Activated CD4-positive, alpha-beta T cell treated with anti-CD3 and anti-CD28 coated beads, Interleukin-2, amount 50 U/mL, for 24 hours (primary cell): ENCODE data around the gene PRSS1.

Source experiments
- DNase-seq, 2 donors: peaks; one replicate each; pipeline ENCODE4 v3.0.0-alpha.2; 2020; ENCODE audit warnings: low read depth in 1 of 2, low spot score in 1 of 2

PRSS1 gene

DNA sequence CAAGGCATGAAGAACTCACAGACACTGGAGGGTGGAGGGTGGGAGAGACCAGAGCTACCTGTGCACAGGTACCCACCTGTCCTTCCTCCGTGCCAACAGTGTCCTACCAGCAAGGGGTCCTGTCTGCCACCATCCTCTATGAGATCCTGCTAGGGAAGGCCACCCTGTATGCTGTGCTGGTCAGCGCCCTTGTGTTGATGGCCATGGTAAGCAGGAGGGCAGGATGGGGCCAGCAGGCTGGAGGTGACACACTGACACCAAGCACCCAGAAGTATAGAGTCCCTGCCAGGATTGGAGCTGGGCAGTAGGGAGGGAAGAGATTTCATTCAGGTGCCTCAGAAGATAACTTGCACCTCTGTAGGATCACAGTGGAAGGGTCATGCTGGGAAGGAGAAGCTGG is 43.3 kb downstream of the PRSS1 start:
- no peak for DNase-seq

DNA sequence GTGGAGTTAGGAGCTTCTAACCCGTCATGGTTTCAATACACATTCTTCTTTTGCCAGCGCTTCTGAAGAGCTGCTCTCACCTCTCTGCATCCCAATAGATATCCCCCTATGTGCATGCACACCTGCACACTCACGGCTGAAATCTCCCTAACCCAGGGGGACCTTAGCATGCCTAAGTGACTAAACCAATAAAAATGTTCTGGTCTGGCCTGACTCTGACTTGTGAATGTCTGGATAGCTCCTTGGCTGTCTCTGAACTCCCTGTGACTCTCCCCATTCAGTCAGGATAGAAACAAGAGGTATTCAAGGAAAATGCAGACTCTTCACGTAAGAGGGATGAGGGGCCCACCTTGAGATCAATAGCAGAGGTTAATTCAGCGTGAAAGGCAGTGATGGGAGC is 43.9 kb downstream of the PRSS1 start:
- DNase-seq: no peak

DNA sequence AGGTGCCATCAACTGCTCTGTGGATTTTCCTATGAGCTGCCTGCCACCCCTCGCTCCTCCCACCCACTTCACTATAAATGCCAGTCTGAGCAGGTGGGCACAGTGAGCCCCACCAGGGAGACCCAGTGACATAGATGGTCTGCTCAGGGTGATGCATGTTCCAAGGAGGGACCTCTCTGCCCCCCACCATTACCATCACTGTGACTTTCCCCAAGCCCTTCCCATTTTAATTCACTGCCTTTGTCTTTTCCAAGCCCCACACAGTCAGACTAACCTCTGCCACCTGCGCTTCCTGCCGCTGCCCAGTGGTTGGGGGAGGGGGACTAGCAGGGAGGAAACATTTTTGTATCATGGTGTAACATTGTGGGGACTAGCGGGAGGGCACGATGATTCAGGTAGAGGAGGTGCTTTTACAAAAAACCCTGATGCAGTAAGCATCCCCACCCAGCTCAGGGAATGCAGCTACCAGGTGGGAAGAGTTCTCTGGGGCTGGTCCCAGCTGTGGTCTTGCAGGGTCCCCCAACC is 46.1 kb downstream of the PRSS1 start:
- DNase-seq: no peak

DNA sequence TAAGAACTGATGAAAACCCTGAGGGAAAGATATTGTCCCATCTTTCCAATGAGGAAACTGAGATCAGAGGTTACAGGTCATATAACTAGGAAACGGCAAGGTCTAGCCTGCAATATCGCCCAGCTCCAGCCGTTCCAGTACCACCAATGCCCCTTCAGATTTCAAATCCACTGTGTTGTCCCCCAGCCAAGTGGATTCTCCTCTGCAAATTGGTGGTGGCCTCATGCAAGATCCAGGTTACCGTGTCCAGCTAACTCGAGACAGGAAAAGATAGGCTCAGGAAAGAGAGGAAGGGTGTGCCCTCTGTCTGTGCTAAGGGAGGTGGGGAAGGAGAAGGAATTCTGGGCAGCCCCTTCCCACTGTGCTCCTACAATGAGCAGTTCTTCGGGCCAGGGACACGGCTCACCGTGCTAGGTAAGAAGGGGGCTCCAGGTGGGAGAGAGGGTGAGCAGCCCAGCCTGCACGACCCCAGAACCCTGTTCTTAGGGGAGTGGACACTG is 46.8 kb downstream of the PRSS1 start:
- DNase-seq: no peak

DNA sequence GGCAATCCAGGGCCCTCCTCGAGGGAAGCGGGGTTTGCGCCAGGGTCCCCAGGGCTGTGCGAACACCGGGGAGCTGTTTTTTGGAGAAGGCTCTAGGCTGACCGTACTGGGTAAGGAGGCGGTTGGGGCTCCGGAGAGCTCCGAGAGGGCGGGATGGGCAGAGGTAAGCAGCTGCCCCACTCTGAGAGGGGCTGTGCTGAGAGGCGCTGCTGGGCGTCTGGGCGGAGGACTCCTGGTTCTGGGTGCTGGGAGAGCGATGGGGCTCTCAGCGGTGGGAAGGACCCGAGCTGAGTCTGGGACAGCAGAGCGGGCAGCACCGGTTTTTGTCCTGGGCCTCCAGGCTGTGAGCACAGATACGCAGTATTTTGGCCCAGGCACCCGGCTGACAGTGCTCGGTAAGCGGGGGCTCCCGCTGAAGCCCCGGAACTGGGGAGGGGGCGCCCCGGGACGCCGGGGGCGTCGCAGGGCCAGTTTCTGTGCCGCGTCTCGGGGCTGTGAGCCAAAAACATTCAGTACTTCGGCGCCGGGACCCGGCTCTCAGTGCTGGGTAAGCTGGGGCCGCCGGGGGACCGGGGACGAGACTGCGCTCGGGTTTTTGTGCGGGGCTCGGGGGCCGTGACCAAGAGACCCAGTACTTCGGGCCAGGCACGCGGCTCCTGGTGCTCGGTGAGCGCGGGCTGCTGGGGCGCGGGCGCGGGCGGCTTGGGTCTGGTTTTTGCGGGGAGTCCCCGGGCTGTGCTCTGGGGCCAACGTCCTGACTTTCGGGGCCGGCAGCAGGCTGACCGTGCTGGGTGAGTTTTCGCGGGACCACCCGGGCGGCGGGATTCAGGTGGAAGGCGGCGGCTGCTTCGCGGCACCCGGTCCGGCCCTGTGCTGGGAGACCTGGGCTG is 47.5 kb downstream of the PRSS1 start:
- DNase-seq: no peak

DNA sequence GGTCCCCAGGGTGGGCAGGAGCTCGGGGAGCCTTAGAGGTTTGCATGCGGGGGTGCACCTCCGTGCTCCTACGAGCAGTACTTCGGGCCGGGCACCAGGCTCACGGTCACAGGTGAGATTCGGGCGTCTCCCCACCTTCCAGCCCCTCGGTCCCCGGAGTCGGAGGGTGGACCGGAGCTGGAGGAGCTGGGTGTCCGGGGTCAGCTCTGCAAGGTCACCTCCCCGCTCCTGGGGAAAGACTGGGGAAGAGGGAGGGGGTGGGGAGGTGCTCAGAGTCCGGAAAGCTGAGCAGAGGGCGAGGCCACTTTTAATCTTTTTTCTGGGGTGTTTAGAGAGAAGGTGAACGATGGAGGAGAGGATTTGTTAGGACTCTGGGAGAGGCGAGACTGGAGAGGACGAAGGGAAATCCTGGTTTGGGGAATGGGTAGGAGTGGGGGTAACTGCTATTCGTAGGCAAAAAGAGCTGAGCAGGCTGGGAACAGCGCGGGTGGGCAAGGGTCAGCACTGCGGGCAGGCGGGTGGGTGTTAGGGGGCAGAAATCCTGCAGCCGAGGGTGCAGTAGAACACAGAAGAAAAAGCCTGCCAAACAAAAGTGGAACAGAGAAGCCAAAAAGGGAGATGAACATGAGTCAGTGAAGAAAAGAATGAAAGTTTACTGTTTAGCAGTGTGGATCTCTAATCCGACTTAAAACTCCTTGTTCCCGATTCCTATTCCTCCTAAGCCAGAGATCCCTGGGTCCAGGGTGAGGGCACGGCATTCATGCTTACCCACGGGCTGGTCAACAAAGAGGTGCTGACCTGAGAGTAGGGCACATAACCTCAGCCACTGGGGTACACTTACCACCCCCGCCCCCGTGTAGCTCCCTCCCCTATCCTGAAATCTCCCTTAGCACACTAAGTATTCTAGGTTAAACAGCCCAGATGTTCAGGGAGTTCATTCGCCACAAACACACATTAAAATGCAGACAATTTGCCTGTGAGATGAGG is 48.4 kb downstream of the PRSS1 start:
- no peak for DNase-seq

DNA sequence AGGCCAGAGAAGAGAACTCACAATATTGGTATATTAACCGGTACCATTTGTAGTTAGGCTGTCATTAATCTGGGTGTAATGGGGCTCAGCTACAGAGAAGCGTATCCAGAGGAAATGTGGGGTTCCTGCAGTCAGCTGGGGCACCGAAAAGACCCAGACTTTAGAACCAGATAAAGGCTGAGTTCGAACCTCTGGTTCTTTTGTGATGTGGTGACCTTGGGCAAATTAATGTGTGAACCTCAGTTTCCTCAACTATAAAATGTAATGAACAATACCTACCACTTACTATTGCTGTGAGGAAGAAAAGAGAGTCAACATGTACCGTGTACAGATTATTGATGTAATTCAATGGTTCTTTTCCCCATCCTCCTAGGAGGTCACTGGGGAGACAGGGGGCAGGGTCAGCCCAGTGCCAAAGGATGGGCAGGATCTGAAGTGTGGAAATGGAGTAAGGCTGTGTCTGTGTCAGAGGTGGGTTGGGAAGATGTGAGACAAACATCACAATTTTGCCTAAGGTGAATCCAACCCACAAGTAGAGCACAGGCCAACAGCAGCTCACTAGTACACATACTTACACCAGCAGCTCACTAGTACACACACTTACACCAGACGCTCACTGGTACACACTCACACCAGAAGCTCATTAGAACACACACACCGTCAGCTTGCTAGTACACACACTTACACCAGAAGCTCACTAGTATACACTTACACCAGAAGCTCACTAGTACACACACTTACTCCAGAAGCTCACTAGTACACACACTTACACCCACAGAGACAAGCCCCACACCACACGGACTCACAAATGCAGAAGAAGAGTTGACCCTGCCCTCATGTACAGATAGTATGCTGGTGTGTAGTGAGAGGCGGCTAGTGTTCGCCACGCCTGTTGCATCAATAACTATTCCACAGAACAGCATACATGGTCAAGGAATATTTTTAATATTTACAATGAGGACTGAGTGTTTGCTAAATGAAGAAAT is 49.5 kb downstream of the PRSS1 start:
- DNase-seq: no peak

DNA sequence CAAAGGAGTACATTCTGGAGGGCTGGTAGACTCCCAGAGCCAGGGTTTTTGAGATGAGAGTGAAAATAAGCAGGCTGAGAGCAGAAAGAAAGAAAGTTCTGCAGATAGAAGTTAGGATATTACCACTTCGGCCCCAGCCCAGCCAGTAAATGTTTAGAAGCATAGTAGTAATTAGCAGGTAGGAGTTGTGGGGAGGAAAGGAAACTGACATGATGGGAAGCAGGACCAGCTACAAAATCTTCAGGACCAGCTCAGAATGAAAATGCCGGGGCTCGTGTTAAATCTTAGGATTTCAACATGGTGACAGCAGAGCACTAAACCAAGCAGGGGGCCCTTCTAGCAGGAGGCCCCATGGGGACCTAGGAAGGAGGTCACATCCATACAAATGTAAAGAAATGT is 50.2 kb downstream of the PRSS1 start:
- DNase-seq: no peak

DNA sequence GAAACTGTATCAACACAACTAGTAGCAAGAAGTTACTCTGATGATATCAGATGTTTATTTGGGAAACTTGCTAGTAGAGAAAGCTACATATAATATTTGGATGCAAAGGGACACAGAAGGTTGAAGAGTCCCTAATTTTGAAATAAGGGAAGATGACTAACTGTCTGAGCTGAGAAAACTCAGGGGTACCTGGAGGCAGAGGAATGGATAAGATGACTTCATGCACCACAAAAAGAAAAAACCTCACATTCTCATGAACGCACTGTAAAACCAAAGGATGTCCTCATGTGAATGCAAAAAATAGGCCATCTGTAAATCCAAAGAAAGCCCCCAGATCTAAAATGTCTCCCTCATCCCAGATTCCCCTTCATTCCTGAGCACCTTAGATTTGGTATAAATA is 50.8 kb downstream of the PRSS1 start:
- DNase-seq: no peak

DNA sequence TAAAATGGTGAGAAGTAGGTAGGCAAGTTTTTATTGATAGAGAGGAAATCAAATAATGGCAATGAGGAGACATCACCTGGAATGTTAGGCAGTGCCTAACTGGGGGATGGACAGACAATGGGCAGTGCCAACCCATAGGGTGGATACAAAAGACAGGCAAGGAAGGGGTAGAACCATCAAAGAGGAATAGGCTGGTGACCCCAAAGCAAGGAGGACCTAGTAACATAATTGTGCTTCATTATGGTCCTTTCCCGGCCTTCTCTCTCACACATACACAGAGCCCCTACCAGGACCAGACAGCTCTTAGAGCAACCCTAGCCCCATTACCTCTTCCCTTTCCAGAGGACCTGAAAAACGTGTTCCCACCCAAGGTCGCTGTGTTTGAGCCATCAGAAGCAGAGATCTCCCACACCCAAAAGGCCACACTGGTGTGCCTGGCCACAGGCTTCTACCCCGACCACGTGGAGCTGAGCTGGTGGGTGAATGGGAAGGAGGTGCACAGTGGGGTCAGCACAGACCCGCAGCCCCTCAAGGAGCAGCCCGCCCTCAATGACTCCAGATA is 51.5 kb downstream of the PRSS1 start:
- no peak for DNase-seq

DNA sequence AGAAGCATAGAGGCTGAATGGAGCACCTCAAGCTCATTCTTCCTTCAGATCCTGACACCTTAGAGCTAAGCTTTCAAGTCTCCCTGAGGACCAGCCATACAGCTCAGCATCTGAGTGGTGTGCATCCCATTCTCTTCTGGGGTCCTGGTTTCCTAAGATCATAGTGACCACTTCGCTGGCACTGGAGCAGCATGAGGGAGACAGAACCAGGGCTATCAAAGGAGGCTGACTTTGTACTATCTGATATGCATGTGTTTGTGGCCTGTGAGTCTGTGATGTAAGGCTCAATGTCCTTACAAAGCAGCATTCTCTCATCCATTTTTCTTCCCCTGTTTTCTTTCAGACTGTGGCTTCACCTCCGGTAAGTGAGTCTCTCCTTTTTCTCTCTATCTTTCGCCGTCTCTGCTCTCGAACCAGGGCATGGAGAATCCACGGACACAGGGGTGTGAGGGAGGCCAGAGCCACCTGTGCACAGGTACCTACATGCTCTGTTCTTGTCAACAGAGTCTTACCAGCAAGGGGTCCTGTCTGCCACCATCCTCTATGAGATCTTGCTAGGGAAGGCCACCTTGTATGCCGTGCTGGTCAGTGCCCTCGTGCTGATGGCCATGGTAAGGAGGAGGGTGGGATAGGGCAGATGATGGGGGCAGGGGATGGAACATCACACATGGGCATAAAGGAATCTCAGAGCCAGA is 52.5 kb downstream of the PRSS1 start:
- no peak for DNase-seq

DNA sequence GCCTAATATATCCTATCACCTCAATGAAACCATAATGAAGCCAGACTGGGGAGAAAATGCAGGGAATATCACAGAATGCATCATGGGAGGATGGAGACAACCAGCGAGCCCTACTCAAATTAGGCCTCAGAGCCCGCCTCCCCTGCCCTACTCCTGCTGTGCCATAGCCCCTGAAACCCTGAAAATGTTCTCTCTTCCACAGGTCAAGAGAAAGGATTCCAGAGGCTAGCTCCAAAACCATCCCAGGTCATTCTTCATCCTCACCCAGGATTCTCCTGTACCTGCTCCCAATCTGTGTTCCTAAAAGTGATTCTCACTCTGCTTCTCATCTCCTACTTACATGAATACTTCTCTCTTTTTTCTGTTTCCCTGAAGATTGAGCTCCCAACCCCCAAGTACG is 53.0 kb downstream of the PRSS1 start:
- no peak for DNase-seq
